ENCODE data around the gene GRIK4.
"Not testable (repeated sequence)": the region's sequence is repeated elsewhere in the genome, so short reads cannot be mapped to it uniquely, and the experiment has no call there.

The GRIK4 gene

GRCh38 chr11:120574876-120575275 lies 63.3 kb downstream of the GRIK4 start:
- DNase-seq (ENCODE audit: low read depth), result no peak

- no peak for DNase-seq (ENCODE audit: low read depth)
Observed at GRCh38 chr11:120575461-120575860, 63.9 kb downstream of the GRIK4 start.

GRCh38 chr11:120576606-120577005 lies 65.1 kb downstream of the GRIK4 start:
- no peak for DNase-seq (ENCODE audit: low read depth)

GRCh38 chr11:120577041-120577440 lies 65.5 kb downstream of the GRIK4 start:
- DNase-seq (ENCODE audit: low read depth), result no peak

GRCh38 chr11:120577624-120578363 lies 66.2 kb downstream of the GRIK4 start:
- DNase-seq (ENCODE audit: low read depth), result no peak

GRCh38 chr11:120578596-120579154 lies 67.1 kb downstream of the GRIK4 start:
- no peak for DNase-seq (ENCODE audit: low read depth)

- no peak for DNase-seq (ENCODE audit: low read depth)
Observed at GRCh38 chr11:120579611-120580031, 68.1 kb downstream of the GRIK4 start.

GRCh38 chr11:120581313-120581712 lies 69.8 kb downstream of the GRIK4 start:
- DNase-seq (ENCODE audit: low read depth), result no peak

GRCh38 chr11:120582535-120582934 lies 71.0 kb downstream of the GRIK4 start:
- not testable (repeated sequence) for DNase-seq (ENCODE audit: low read depth)

GRCh38 chr11:120586072-120586471 lies 74.5 kb downstream of the GRIK4 start:
- DNase-seq (ENCODE audit: low read depth), result no peak

GRCh38 chr11:120586728-120587127 lies 75.2 kb downstream of the GRIK4 start:
- DNase-seq (ENCODE audit: low read depth), result no peak

GRCh38 chr11:120587299-120587698 lies 75.8 kb downstream of the GRIK4 start:
- DNase-seq (ENCODE audit: low read depth), result no peak

- DNase-seq (ENCODE audit: low read depth), result no peak
Observed at GRCh38 chr11:120589376-120589775, 77.8 kb downstream of the GRIK4 start.

GRCh38 chr11:120590472-120590871 lies 78.9 kb downstream of the GRIK4 start:
- DNase-seq (ENCODE audit: low read depth), result no peak

GRCh38 chr11:120594746-120595145 lies 83.2 kb downstream of the GRIK4 start:
- DNase-seq (ENCODE audit: low read depth), result no peak

- no peak for DNase-seq (ENCODE audit: low read depth)
Observed at GRCh38 chr11:120595557-120595956, 84.0 kb downstream of the GRIK4 start.

- DNase-seq (ENCODE audit: low read depth), result no peak
Observed at GRCh38 chr11:120597250-120598215, 86.0 kb downstream of the GRIK4 start.

- DNase-seq (ENCODE audit: low read depth), result no peak
Observed at GRCh38 chr11:120598517-120599257, 87.1 kb downstream of the GRIK4 start.

- DNase-seq (ENCODE audit: low read depth), result no peak
Observed at GRCh38 chr11:120599816-120600420, 88.4 kb downstream of the GRIK4 start.

GRCh38 chr11:120601536-120601935 lies 90.0 kb downstream of the GRIK4 start:
- DNase-seq (ENCODE audit: low read depth), result no peak

- DNase-seq (ENCODE audit: low read depth), result no peak
Observed at GRCh38 chr11:120603071-120603470, 91.5 kb downstream of the GRIK4 start.

- no peak for DNase-seq (ENCODE audit: low read depth)
Observed at GRCh38 chr11:120605469-120605868, 93.9 kb downstream of the GRIK4 start.

Measured in stimulated activated CD8-positive, alpha-beta memory T cell treated with anti-CD3 and anti-CD28 coated beads, Interleukin-12 subunit alpha, Interleukin-12 subunit beta, amount 100 ng/mL, for 4 hours (primary cell).